Tibial artery (tissue), 4 donors: ENCODE results near the gene PSMC3.

ENCODE experiments used
- DNase-seq, 2 donors: peaks; one replicate each; pipeline ENCODE4 v3.0.0-alpha.2; 2019
- H3K27ac ChIP-seq, 2 donors: fragments of 200-600 bp; sonication (generic) in 1 of 2; 1 replicate in 1 of 2; 2 replicates in 1 of 2; pipeline ENCODE4 v1.5.1; 2018 to 2019; ENCODE audit warnings: mild to moderate bottlenecking in 1 of 2
- H3K27me3 ChIP-seq, 2 donors: fragments of 200-600 bp; sonication (generic) in 1 of 2; one replicate each; pipeline versions ENCODE4 v1.5.1 to v1.6.0; 2016 to 2019
- H3K36me3 ChIP-seq, 3 donors: fragments of 200-600 bp; sonication (generic) in 2 of 3; one replicate each; pipeline ENCODE4 v1.5.1; 2016 to 2019; ENCODE audit warnings: mild to moderate bottlenecking in 2 of 3
- H3K4me1 ChIP-seq, 4 donors: fragments of 200-600 bp; sonication (generic) in 2 of 4; 1 replicate in 3 of 4; 2 replicates in 1 of 4; pipeline ENCODE4 v1.5.1; 2016 to 2019
- H3K4me3 ChIP-seq, 2 donors: fragments of 200-600 bp; sonication (generic) in 1 of 2; 1 replicate in 1 of 2; 2 replicates in 1 of 2; pipeline ENCODE4 v1.5.1; 2018 to 2019; ENCODE audit warnings: mild to moderate bottlenecking in 2 of 2
- H3K9me3 ChIP-seq, 3 donors: fragments of 200-600 bp; sonication (generic) in 1 of 3; one replicate each; pipeline ENCODE4 v1.5.1; 2016 to 2019
- intact Hi-C: fragments of 100-400 bp; cut with DNase I; formaldehyde crosslinking; loops from one replicate; pipeline ENCODE4 v1.15.0; 2023; ENCODE audit warnings: low total_unique reads
- TF ChIP-seq, protein P1 (sequence below), 2 experiments: fragments of 200-600 bp in 1 of 2; fragments of 450-650 bp in 1 of 2; IDR thresholded peaks; one replicate each; pipeline ENCODE4 v1.5.1; 2017 to 2019; ENCODE audit warnings: antibody characterized with exemption in 2 of 2, mild to moderate bottlenecking in 1 of 2, moderate library complexity in 1 of 2

Gene PSMC3

DNA sequence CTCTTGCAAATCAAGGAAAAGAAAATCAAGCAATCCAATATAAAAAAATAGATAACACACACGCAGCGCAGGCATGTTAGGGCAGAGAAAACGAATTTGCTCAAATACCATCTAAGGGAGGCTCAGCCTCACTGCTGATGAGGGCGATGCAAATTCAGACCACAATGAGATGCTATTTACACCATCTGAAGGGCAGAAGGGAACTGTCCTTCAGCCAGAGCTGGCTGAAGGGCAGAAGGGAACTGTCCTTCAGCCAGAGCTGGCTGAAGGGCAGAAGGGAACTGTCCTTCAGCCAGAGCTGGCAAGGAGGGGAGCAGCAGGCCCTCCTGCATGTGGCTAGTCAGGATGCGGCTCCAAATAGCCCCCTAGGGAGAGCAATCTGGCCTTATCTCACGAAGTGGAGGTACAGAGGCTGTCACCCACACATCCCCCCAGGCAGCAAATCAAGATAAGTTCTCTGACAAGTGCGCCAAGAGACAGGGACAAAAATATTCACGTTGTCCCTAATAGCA lies 25.4 kb downstream of the PSMC3 start:
- peaks cover 0 to 17% (median 9%) of the 10 kb centered on the region in 4 donors for H3K4me1 ChIP-seq
- peak in 1 of 2 donors; percentile 16 for DNase-seq
- H3K27ac ChIP-seq, result peak overlapping the region; percentile 73 to 82
- intact Hi-C loops, result no loop called here
- H3K27me3 ChIP-seq, result no peaks in the 10 kb centered on the region
- H3K4me3 ChIP-seq, result peak overlapping the region; percentile 58 to 65
- no peaks in the 10 kb centered on the region for H3K9me3 ChIP-seq
- H3K36me3 ChIP-seq, result no peaks in the 10 kb centered on the region
- TF ChIP-seq, protein P1, sequence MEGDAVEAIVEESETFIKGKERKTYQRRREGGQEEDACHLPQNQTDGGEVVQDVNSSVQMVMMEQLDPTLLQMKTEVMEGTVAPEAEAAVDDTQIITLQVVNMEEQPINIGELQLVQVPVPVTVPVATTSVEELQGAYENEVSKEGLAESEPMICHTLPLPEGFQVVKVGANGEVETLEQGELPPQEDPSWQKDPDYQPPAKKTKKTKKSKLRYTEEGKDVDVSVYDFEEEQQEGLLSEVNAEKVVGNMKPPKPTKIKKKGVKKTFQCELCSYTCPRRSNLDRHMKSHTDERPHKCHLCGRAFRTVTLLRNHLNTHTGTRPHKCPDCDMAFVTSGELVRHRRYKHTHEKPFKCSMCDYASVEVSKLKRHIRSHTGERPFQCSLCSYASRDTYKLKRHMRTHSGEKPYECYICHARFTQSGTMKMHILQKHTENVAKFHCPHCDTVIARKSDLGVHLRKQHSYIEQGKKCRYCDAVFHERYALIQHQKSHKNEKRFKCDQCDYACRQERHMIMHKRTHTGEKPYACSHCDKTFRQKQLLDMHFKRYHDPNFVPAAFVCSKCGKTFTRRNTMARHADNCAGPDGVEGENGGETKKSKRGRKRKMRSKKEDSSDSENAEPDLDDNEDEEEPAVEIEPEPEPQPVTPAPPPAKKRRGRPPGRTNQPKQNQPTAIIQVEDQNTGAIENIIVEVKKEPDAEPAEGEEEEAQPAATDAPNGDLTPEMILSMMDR (IDR thresholded peaks at IDR 0.05), result no peak

DNA sequence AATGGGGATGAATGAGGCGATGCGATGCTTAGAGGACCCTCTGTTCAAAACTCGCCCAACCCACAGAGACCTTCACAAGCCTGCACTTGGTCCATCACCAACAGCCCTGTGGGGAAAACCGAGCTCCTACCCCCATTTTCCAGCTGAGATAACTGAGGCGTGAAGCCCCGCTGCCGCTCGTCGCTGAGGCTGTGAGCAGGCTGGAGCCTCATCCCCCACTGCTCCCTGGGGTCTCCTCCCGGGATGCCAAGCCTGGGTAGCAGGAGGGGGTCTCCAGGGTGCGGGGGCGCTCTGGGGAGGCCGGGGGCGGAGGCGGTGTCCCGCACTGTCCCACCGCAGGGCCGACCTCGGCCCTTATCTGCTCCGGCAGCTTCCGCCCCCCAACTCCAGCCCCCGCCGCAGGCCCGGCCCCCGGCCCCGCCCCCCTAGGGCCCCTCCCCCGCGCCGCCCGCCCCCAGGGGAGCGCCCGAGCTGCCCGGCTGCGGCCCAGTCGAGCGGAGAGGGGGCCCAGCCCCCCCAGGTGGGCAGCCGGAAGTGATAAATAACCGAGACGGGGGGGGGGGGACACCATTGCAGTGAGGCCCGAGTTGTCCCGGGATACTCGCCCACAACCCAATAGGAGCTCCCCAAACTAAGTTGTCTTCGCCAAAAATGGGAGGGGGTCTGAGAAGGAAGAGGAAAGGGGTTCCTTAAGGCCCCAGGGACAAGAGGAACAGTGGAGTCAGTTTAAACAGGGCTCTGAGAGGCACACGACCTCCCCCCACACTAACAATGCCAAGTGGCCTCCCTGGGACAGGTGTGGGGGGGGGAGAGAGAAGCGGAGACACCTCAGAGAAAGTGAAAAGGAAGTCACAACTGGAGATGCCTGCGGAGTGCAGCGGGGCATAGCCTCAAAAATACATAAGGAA lies 26.1 kb downstream of the PSMC3 start:
- Histone ChIP-seq H3K36me3 (no peaks in the 10 kb centered on the region), H3K4me3 (peak overlapping the region; percentile 58 to 65), H3K4me1 (peaks cover 0 to 17% (median 9%) of the 10 kb centered on the region in 4 donors), H3K27me3 (no peaks in the 10 kb centered on the region), H3K9me3 (no peaks in the 10 kb centered on the region), H3K27ac (peak overlapping the region; percentile 73 to 82)
- DNase-seq, result peak in 1 of 2 donors; percentile 19
- intact Hi-C loops, result no loop called here
- TF ChIP-seq, protein P1 (IDR thresholded peaks at IDR 0.05), result no peak

- Histone ChIP-seq H3K27me3 (no peaks in the 10 kb centered on the region), H3K36me3 (no peaks in the 10 kb centered on the region), H3K4me1 (peaks cover 0 to 17% (median 9%) of the 10 kb centered on the region in 4 donors), H3K27ac (no peak overlapping the region), H3K9me3 (no peaks in the 10 kb centered on the region), H3K4me3 (no peak overlapping the region)
- no peak for DNase-seq
- intact Hi-C loops, result no loop called here
- TF ChIP-seq, protein P1 (IDR thresholded peaks at IDR 0.05), result no peak
These were observed 27.7 kb downstream of the PSMC3 start for GRCh38 chr11:47398551-47398950.

DNA sequence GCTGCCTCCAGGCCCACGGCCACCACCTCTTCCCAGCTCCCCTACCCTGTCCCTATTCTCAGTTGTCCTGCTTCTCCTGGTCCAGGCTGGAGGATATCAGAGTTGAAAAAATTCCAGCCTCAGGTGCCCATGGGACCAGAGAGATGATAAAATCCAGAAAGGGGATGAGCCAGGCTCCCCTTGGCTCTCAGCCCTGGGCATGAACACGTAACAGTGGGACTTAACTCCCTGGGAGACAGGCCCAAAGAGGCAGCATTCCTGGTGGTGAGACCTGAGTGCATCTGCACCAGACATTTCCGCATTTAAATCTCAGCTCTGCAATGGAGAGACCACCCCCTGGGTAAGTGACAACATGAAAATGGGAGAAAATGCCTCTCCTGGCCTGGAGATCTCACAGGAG lies 28.2 kb downstream of the PSMC3 start:
- Histone ChIP-seq H3K27me3 (no peaks in the 10 kb centered on the region), H3K4me1 (peaks cover 0 to 17% (median 9%) of the 10 kb centered on the region in 4 donors)
- intact Hi-C loops, result no loop called here

DNA sequence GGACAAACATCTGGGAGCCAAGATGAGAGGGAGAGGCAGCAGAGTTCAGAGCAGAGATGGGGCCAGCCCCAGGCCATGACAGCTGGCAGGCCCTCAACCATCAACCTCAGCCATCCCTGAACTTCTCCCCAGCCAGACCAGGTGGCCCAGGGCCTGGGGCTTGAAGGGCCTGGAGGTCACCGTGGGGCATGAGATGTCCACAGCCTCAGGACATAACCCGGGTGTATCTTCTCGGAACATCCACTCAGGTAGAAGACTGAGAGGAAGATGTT lies 30.3 kb downstream of the PSMC3 start:
- H3K4me3 ChIP-seq, result no peak overlapping the region
- TF ChIP-seq, protein P1 (IDR thresholded peaks at IDR 0.05), result no peak
- no peak overlapping the region for H3K27ac ChIP-seq
- intact Hi-C loops, result no loop called here
- no peaks in the 10 kb centered on the region for H3K9me3 ChIP-seq
- peak in 1 of 2 donors; percentile 12 for DNase-seq
- no peaks in the 10 kb centered on the region for H3K27me3 ChIP-seq
- H3K4me1 ChIP-seq, result peaks cover 0 to 16% (median 8%) of the 10 kb centered on the region in 4 donors
- no peaks in the 10 kb centered on the region for H3K36me3 ChIP-seq

More for the DNA sequence above, 28.2 kb downstream of the PSMC3 start:
- H3K36me3 ChIP-seq, result no peaks in the 10 kb centered on the region
- TF ChIP-seq, protein P1 (IDR thresholded peaks at IDR 0.05), result no peak
- no peaks in the 10 kb centered on the region for H3K9me3 ChIP-seq
- no peak overlapping the region for H3K27ac ChIP-seq
- H3K4me3 ChIP-seq, result no peak overlapping the region
- DNase-seq, result peak in 1 of 2 donors; percentile 11
